SKM-1 (cell line): ENCODE results near the gene ALDH1A1.

Experiments used
- DNase-seq: peaks from one replicate; lab custom pipeline; 2025; ENCODE audit not compliant: unreplicated experiment; lab: John Stamatoyannopoulos, UW

Gene ALDH1A1

GRCh38 chr9:72898784-72899733, 53.8 kb downstream of the ALDH1A1 start:
- DNase-seq = no peak

GRCh38 chr9:72898360-72898759, 54.5 kb downstream of the ALDH1A1 start:
- DNase-seq = no peak

GRCh38 chr9:72897069-72897649, 55.7 kb downstream of the ALDH1A1 start:
- DNase-seq = no peak

GRCh38 chr9:72896439-72896838, 56.4 kb downstream of the ALDH1A1 start:
- no peak for DNase-seq

DNA sequence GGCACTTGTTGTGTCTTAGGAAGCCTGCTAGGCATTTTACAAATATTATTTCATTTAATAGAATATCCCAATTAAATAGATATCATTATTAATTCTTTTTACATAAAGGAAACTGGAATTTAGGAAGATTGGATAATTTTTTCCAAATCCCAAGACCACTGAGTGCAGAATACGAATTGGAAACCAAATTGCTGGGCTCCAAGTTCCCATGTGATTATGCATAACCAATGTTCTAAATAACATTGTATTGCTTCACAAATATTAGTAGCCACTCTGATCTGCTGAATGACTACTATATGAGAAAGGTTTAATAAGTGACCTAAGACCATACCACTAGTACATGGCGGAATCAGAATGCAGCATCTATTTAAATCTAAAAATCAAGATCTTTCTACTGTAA, 57.7 kb downstream of the ALDH1A1 start:
- no peak for DNase-seq

GRCh38 chr9:72894342-72894741, 58.5 kb downstream of the ALDH1A1 start:
- no peak for DNase-seq

DNA sequence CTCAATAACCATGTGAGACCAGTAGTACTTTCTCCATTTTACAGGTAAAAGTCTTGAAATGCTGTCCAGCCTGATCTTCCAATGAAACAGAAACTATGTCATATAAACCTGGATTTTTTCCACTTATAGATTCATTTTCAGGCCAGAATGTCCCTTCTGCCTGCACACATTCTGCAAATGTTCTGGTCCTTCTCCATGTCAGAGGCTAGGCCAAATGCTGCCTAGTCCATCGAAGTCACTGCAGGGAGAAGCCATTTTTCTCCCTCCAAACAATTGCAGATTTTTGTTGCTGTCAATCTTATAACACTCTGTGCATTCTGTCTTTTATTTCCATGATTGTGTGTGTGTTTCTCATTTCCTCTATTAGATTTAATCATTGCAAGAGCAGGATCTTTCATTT, 59.4 kb downstream of the ALDH1A1 start:
- no peak for DNase-seq

- DNase-seq = no peak
Measured at GRCh38 chr9:72891043-72891442, 61.8 kb downstream of the ALDH1A1 start.

- DNase-seq = no peak
Measured at GRCh38 chr9:72888943-72889342, 63.9 kb downstream of the ALDH1A1 start.

DNA sequence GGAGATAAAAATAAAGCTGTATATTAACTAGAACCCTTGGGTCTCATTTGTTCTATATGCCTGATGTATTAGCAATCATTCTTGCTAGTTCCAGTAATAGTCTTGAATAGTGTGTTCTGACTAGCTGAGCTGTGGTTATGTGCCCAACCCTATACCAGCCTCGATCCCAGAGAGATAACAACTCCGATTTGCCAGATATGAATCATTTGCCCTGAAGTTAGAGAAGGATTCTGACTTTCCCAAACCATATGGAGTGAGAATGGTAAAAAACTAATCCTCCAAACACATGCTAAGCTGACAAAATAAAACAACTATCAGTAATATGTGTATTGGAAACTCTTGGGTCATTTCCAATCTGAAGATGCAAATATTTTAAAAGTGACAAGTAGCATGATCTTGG, 64.8 kb downstream of the ALDH1A1 start:
- no peak for DNase-seq

DNA sequence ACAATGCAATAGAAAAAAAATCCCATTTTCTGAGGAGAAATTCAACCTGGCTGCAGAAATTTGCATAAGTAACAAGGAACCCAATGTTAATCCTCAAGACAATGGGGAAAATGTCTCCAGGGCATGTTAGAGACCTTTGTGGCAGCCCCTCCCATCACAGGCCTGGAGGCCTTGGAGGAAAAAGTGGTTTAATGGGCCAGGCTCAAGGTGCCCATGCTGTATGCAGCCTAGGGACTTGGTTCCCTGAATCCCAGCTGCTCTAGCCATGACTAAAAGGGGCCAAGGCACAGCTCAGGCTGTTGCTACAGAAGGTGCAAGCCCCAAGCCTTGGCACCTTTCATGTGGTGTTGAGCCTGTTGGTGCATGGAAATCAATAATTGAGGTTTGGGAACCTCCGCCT, 66.5 kb downstream of the ALDH1A1 start:
- no peak for DNase-seq

DNA sequence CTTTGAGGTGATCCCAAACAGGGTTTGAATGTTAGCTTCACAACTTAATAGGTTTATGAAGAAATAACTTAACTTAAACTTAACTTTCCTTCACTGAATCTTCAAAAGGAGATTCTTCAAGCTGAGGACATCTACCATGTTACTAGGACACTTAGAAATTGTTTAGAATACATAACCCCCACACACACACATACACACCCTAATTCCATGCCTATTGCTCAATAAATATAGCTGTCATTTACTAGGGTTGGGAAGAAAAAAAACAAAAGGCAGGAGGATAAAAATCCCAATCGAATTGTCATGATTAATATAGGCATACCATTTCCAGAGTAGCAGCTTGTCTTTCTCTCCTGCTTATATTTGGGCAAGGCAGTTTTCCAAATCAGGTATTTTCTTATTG, 68.3 kb downstream of the ALDH1A1 start:
- DNase-seq = no peak

DNA sequence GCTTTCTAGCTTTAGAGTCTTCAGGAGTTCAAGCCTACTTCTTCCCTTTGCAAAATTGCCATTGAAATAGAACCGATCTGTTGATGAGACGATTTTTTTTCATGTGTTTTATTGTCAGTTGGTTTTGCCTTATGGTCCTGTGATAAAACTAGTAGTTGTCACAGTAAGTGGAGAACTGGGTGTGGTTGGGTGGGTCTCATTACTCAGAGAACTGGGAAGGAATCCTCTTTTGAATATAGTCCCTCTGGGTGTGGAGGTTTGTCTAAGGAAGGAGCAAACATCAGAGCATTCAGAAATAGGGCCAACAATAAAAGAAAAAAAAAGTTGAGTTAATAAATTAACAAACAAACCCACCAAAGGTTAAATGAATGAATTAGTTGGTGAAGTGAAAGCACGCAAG, 69.0 kb downstream of the ALDH1A1 start:
- DNase-seq = no peak

- no peak for DNase-seq
Measured at GRCh38 chr9:72882117-72882775, 70.6 kb downstream of the ALDH1A1 start.

GRCh38 chr9:72880821-72881220, 72.0 kb downstream of the ALDH1A1 start:
- DNase-seq = no peak

- no peak for DNase-seq
Measured at GRCh38 chr9:72875221-72875620, 77.6 kb downstream of the ALDH1A1 start.

- no peak for DNase-seq
Measured at GRCh38 chr9:72874344-72874743, 78.5 kb downstream of the ALDH1A1 start.

- no peak for DNase-seq
Measured at GRCh38 chr9:72873456-72873855, 79.4 kb downstream of the ALDH1A1 start.

- DNase-seq = no peak
Measured at GRCh38 chr9:72872718-72873117, 80.1 kb downstream of the ALDH1A1 start.

DNA sequence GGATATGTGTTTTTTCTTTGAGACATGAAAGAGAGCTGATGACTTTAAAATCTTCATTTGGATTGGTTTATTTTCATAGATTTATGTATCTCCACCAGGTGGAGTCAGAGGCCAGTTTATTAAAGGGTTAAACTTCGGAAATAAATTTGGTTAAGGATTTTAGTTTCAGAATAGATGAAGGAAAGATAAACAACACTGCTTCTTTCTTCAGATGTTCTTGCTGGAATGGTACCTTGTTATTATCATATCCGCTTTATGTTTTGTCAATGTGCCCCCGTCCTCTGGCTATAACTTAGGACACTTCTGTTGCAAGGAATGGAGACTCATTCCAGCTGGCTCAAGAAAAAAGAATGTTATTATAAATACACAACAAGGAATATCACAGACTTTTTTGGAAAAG, 81.2 kb downstream of the ALDH1A1 start:
- DNase-seq = no peak

- no peak for DNase-seq
Measured at GRCh38 chr9:72864327-72864726, 88.5 kb downstream of the ALDH1A1 start.
